Stimulated activated CD8-positive, alpha-beta memory T cell treated with anti-CD3 and anti-CD28 coated beads, Interleukin-12 subunit alpha, Interleukin-12 subunit beta, amount 100 ng/mL, for 24 hours (primary cell): ENCODE results near the gene PROK1.
"Not testable (repeated sequence)": the region's sequence is repeated elsewhere in the genome, so short reads cannot be mapped to it uniquely, and the experiment has no call there.

ENCODE experiments used
- DNase-seq: peaks from one replicate; pipeline ENCODE4 v3.0.0-alpha.2; 2020; ENCODE audit errors: extremely low read depth

The PROK1 gene

DNA sequence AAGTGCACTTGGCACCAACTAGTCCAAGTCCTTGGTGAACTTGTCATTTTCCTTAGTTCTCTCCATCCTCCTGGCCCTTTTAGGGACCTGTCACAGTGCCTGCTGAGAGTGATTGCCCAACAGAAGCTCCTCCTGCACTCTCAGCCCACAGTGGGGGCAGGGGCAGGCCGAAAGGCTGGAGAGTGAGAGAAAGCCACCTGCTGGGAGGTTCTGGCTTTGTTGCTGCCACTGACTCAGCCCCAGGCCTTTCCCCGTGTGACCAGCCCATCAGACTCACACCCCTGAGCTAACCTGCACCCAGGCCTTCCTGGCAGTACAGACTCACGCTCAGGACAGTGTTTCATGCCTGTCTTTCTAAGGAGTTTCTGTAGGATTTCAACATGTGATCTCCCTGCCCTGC lies 17.1 kb upstream of the PROK1 start:
- DNase-seq = no peak

DNA sequence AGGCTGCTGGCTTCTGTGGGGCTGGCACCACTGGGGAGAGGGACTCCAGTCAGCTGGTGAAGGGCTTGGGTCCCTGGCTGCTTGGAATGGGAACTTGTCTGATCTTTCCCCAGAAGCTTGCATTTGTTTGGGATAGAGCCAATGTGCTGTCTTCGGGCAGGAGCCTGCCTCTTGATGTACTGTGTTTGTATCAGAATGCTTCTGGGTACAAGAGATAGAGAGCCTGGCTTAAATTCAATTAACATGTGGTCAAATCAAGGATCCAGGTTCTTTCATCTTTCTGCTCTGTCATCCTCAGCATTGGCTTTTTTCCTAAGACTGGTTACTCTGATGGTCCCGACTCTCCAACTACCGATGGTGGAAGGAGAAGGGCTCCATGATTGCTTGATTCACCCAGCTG lies 16.0 kb upstream of the PROK1 start:
- no peak for DNase-seq

DNA sequence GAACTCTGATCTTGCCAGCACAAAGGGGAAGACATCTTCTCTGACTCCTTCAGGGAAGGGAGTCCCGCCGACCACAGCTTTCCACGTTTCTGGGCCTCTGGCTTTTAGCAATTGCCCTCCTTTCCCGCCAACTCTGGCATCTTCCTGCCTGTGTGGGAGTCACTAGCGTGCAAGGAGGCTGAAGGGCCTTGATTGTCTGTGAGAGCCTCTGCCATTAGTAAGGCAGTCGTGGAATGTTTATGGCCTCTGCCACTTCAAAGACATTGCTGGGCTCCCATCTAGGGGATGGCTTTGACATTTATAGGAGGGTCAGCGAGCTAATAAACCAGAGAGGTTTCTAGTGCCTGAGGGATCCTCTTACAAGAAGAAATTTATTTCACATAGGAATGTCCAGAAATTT lies 14.3 kb upstream of the PROK1 start:
- DNase-seq = no peak

DNA sequence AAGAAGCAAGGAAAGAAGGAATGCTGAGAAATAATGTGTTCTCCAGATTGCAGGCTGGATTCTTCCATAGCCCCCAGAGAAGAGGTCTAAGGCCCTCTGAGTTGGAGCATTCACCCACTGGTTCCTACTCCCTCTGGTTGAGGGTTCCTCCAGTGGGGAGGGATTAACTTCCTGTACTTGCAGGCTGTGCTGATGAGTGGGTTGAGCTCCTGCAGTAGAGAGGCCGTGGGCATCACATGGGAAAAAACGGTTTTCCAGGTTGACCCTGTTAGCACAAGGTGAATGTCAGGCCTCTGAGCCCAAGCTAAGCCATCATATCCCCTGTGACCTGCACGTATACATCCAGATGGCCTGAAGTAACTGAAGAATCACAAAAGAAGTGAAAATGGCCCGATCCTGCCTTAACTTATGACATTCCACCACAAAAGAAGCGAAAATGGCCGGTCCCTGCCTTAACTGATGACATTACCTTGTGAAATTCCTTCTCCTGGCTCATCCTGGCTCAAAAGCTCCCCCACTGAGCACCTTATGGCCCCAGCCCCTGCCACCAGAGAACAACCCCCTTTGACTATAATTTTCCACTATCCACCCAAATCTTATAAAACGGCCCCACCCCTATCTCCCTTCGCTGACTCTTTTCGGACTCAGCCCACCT lies 13.2 kb upstream of the PROK1 start:
- not testable (repeated sequence) for DNase-seq

DNA sequence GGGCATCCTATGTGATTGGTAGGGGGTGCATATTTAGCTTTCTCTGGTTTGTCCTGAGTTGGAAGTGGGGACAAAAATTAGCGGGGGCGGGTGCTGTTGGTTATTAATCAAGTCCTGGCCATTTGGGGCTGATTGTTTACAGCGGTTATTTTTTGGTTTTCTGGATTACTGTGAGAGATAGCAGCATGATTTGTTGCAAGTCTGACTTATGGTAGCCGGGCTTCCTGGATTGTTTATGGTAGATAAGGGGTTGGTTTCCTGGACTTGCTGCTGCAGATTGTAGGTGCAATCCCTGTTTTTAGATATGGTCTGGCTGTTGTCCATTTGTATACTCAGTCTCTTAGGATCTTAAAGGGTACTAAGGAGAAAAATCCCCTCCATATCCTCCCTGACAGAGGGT lies 12.1 kb upstream of the PROK1 start:
- DNase-seq = no peak

DNA sequence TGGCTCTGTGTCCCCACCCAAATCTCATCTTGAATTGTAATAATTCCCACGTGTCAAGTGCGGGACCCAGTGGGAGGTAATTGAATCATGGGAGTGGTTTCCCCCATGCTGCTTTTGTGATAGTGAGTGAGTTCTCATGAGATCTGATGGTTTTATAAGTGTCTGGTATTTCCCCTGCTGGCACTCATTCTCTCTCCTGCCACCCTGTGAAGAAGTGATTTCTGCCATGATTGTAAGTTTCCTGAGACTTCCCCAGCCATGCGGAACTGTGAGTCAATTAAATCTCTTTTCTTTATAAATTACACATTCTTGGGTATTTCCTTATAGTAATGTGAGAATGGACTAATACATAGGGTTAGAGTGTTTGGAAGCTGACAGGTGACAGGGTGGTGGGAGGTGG lies 11.1 kb upstream of the PROK1 start:
- not testable (repeated sequence) for DNase-seq

DNA sequence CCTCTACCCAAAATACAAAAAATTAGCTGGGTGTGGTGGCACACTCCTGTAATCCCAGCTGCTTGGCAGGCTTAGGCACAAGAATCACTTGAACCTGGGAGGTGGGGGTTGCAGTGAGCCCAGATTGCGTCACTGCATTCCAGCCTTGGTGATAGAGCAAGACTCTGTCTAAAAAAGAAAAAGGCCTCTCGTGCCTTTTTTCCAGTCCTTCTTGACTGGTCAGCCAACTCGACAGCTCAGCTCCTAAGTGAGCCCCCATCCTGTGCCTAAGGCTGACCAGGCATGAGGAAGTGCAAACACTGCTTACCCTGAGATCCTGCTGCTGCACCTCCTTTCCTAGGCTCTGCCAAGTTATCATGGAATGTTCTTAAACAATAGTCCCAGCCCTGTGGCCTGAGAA lies 10.1 kb upstream of the PROK1 start:
- DNase-seq = no peak

DNA sequence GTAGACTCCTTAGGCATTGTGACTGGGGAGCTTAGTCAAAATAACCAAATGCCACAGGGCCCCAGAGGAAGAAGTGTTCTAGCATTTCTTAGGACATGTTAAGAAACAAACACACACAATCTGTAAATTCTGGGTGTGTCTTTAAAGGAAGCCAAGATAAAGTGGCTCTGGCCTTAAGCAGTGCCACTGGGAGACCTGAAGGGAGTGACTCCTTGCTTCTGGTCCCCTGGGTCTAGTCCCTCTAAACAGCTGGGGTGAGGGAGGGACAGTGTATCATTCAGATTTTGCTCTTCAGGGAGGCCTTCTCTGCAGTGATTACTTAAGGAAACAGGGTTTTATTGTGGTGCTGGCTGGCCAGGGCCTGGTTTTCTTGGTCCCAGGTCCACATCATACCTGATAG lies 9.1 kb upstream of the PROK1 start:
- no peak for DNase-seq

DNA sequence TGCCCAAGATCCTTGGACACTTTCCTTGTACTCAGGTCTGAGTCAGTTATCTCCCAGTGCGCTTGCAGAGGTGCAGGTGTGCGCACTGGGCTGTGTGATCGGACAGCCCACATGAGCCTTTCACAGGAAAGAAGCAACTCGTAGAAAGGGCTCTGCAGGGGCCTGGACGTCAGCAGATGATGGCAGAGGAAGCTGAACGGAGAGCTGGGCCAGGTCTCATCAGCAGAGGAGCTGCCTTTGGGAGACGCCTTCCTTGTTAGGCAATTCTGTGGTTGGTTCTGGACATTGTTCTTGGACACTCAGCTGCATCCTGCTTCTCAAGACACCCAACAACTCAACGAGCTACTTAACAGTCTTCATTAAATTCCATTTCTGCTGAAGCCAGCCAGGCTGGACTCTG lies 7.5 kb upstream of the PROK1 start:
- no peak for DNase-seq

DNA sequence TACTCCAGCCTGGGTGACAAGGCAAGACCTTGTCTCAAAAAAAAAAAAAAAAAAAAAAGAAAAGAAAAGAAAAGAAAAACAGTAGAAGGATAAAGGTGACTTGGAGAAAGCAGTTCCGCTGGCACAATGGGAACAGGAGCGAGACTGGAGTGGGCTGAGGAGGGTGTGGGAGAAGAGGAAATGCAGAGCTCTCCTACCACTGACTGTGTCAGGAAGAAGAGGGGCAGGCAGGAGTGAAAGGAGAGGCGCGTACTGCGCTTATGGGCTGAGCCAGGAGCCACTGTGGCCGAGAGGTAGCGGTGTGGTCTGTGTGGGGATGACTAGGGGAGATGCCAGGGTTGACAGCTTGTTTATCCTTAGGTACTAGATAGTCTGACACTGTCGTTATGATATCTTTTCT lies 6.4 kb upstream of the PROK1 start:
- no peak for DNase-seq

DNA sequence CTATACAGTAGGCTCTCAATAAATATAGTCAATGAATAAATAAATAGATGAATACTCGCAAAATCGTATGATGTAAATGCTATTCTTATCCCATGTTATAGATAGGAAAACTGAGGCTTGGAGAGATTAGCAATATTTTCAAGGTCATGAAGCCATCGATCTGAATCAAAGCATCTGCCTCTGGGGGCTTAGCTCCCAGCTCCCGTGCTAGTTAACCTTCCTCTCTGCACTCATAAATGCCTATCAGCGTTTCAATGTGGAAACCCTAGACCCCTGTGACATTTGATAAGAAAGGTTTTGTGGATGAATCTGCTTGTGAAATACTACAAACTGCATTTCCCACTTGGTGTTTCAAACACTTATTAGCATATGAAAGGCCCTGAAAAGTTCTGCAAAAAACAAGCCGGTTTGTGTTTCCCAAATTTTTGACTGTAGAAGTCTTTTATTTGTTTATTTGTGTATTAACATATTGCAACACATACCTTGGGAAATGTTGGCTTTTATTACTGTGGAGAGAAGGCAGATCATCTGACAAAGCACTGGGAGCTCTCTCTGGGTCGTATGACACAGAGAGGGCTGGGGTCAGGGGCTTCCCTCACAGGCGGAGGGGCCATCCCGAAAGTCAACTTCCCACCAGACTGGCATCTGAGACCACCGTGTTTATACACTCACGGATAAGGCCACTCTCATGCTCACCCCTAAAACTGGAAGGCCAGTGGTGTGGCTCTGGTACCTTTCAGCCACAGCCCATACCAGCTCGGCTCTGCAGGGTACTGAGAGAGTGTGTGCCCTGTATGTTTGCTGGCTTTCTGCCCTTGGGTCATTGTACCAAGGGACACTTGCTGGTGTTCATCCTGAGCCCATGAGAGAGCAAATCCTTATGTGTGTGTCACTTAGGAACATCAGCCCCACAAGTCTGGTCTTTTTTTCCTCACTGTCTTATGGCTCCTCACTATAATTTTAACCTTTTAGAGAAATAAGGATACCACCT lies 993 bp upstream of the PROK1 start:
- no peak for DNase-seq

DNA sequence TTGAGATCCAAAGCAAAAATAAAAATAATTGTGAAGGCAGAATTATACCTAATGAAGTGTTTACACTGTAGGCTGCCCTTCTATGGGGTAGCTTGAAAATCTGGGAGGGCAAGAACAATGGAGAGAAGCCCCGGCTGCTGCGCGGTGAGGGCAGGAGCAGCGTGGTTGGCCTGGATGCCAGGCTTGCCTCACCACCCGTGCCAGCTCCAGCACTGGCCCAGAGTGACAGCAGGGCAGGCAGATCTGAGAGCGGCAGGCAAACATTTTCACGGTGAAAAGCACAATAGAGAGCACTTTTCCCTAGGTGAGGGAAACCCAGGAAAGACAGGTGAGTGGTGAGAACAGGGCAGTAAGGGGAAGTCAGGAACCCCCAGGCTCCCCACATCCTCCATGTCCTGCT lies 1.4 kb downstream of the PROK1 start:
- DNase-seq = no peak

DNA sequence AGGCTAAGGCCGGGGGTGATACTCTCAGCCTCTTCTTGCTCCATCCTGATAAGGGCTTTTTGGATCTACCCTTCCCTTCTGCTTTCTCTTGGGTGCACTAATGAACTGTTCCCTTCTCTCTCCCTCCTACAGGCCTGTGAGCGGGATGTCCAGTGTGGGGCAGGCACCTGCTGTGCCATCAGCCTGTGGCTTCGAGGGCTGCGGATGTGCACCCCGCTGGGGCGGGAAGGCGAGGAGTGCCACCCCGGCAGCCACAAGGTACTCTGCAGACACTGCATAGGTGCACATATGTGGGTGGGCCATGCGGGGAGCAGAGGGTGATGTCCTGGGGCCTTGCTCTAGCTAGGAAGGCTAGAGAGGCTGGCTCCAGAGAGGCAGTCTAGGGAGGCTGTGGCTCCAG lies 2.9 kb downstream of the PROK1 start:
- no peak for DNase-seq

DNA sequence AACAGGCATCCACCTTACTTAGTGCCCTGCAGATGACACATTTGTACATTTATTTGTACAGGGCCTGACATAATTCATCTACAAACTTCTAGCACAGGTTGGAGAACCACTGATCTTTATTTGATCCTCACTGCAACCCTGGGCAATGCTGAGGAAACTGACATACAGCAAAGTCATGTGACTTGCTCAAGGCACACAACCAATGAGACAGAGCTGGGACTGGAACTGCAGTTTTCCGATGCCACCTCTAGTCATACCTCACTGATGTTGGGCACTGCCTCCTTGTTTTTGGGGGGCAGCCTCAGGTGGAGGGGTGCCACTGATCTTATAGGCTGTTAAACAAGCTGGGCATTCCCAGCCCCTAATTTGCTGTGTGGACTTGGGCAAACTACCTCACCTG lies 3.4 kb downstream of the PROK1 start:
- no peak for DNase-seq

DNA sequence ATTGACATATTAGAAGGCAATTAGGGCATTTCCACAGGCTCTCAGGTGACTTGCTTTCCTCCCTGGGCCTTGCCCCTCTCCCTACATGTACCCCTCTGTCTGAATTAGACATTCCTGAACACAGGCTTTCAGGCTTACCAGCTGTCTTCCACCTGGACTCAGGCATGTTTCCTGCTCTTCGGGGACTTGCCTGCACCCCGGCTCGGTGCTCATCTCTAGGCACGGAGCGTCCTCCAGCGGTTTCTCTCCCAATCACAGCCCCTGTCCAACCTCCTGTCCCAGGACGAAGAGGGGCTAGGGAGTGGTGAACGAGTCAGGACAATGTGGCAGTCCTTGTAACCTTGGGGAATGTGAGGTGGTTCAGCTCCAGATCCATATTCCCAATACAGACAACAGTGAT lies 4.2 kb downstream of the PROK1 start:
- DNase-seq = no peak

DNA sequence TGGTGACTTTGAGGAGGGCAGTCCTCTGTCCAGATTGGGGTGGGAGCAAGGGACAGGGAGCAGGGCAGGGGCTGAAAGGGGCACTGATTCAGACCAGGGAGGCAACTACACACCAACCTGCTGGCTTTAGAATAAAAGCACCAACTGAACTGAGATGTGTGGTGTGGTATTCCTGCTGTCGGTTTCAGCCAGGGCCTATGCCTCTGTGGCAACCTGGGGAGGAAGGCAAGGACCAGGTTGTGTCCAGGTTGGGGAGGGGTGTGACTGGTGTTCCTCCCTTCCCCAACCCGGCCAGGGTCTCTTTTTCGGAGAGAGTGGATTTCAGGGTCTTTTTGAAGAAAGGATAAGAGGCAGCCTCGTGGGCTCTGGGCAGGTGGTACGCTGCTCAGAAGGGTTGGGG lies 6.3 kb downstream of the PROK1 start:
- DNase-seq = no peak

DNA sequence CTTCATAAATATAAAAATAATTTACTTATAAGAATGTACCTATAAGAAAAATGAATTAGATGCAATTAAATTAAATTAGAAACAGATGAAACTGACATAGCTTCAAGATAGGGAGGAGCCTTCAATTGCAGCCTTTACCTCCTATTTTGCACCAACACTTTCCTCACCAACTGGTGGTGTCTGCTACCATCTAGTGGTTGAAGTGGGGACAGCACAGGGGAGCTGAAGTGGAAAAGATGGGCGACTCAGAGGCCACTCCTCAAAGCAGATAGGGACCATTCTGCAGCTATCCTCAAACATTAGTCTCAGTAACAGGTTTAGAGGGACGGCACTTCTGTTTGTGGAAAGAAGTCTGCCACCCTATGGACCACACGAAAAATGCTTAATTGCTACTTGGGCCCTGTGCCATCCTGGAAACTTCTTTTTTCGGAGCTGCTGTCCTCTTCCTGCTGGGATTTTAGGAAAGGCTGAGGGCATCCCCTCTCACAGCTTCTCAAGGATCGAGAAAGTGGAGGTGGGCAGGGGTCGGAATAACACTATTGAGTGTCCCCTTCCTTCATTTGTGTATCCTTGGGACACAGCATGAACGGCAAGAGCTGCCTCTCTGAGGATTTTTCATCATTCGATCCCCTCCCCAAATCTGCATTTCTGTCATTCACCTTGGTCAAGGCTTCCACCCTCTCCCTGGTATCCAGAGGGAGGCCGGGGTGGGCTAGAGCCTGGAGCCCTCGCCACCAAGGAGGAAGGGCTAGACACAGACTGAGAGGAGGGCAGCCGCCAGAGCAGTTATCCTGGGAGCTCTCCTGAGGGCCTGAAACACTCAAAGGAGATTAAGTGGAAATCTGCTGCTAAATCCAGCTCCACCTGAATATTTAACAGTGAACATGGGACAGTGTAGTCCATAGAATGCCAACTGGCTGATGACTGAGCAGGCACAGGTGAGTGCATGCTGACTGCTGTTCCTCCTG lies 9.6 kb downstream of the PROK1 start:
- DNase-seq = peak; percentile 35

DNA sequence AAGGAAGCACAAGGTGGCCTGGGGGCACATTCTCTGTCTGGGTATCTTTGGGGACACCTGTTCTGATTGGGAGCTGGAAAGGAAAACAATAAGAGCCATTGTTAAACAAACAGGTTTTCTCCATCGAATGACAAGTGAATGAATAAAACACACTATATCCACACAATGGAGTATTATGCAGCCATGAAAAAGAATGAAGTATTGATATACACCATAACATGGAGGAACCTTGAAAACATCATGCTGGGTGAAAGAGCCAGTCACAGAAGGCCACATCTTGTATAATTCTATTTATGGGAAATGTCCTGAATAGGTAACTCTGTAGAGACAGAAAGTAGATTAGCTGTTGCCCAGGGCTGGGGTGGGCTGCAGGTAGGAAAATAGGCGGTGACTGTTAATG lies 11.1 kb downstream of the PROK1 start:
- no peak for DNase-seq

DNA sequence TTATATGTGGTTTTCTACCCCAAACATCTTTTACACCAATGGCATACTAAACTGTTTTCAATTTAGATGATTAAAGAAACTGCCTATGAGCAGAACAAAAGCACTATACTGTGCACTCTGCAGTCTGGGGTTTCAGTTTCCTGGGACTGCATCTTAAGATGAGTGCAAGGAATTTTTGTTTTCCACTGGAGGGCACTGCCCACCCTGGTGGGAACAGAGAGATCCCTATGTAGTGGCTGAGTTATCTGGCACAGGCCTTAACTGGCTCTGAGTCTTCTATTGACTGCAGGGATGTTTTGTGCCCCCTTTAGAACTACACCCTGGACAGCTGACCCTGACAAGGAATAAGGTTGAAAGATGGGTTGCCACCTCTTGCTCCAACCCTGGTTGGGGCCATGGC lies 12.0 kb downstream of the PROK1 start:
- no peak for DNase-seq

DNA sequence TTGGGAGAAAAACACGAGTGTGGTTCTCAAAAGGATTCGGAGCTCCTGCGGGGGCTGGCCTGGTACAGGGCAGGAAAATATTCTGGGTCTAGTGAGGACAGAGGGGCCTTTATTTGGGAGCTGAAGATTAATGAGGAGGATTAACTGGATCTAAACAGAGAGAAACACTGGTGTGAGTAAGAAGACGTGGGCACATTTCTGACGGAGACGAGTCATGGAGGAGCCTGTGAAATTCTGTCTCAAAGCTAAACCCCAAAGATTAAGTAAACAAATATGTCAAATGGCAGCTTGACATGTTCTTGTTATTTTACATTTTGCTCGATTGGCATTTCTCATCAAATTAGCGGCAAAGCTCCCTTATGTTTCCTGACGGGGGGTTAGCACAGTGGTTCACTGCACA lies 12.8 kb downstream of the PROK1 start:
- DNase-seq = no peak

DNA sequence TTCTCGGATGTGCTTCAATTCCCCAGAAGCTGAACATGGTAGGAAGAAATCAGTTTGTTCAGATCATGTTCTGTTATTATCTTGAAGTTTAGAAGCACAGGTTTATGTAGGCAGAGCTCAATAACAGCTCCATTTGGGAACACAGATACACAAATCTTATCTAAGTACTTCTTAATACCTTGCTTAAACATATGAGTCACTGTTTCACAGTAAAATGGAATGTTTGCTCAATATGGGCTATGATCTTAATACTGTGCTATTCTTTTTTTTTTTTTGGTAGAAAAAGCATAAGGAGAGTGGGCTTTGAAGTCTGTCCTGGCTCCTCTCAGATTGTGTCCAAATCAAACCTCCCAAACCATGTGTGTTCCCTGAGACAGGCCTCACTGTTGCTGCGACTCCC lies 13.4 kb downstream of the PROK1 start:
- DNase-seq = no peak
